Testis (tissue), 3 donors: ENCODE data around the gene TMEM107. TPM values are rescaled to one million over a fixed set of nuclear protein-coding genes. Genes with fewer than 3 reads are reported as not detected.
A peak's percentile ranks its signal among the peaks of the same experiment; 100 is the strongest.

Source experiments
- DNase-seq: peaks from one replicate; pipeline ENCODE4 v3.0.0-alpha.2; 2019
- H3K27ac ChIP-seq, 2 donors: fragments of 200-600 bp; sonication (generic); one replicate each; pipeline ENCODE4 v1.5.1; 2019
- H3K27me3 ChIP-seq: fragments of 200-600 bp; sonication (generic); one replicate; pipeline ENCODE4 v1.5.1; 2019
- H3K36me3 ChIP-seq: fragments of 200-600 bp; sonication (generic); one replicate; pipeline ENCODE4 v1.5.1; 2017; ENCODE audit warnings: low read depth; ENCODE audit errors: missing control alignments
- H3K4me1 ChIP-seq: fragments of 200-600 bp; sonication (generic); one replicate; pipeline ENCODE4 v1.5.1; 2019
- H3K4me3 ChIP-seq, 2 donors: fragments of 200-600 bp; sonication (generic); one replicate each; pipeline ENCODE4 v1.5.1; 2017 to 2019
- H3K9me3 ChIP-seq: fragments of 200-600 bp; sonication (generic); one replicate; pipeline ENCODE4 v1.5.1; 2017
- CTCF ChIP-seq, 3 experiments: fragments of 450-650 bp in 2 of 3; fragments of 200-600 bp in 1 of 3; sonication (generic) in 1 of 3; IDR thresholded peaks; one replicate each; pipeline ENCODE4 v1.5.1; 2016 to 2019; ENCODE audit warnings: antibody characterized with exemption in 3 of 3, mild to moderate bottlenecking in 2 of 3, moderate library complexity in 1 of 3
- POLR2A ChIP-seq: fragments of 450-650 bp; IDR thresholded peaks from one replicate; pipeline ENCODE4 v1.6.1; 2017; ENCODE audit warnings: antibody characterized with exemption, mild to moderate bottlenecking, moderate library complexity
- WGBS, 2 donors: methylation state at CpG; one replicate each; pipeline ENCODE4 v1.1.5; 2018; 5-methylcytosine and 5-hydroxymethylcytosine counted together
- intact Hi-C: fragments of 100-400 bp; cut with DNase I; formaldehyde crosslinking; loops from one replicate; pipeline ENCODE4 v1.15.1; 2023; ENCODE audit warnings: low total_unique reads
- polyA plus RNA-seq: library from polyadenylated mRNA; stranded (reverse); fragments of 350-450 nt; fragmentation: Illumina TruSeq; extraction: RNeasy Lipid Tissue Mini Kit (QIAGEN cat#74804); gene quantifications from one replicate; pipeline ENCODE4 v1.2.3, GENCODE V29; 2014; ENCODE audit warnings: low read depth, low replicate concordance; ENCODE audit not compliant: insufficient read depth
- total RNA-seq, 2 donors: library from RNA; depleted of rRNA; stranded (reverse); fragments of >200 nt; gene quantifications; one replicate each; pipeline ENCODE4 v1.2.3, GENCODE V29; 2016

Gene TMEM107
- total and polyA plus RNA-seq, 3 donors from 2014 or later, result 17.2 to 31.8 (median 23.2) TPM

GRCh38 chr17:8212312-8213180 lies 36.4 kb upstream of the TMEM107 start:
- H3K27me3 ChIP-seq, result no peaks in the 10 kb centered on the region
- H3K4me3 ChIP-seq, result no peak overlapping the region
- H3K36me3 ChIP-seq, result no peaks in the 10 kb centered on the region
- no peak overlapping the region for H3K27ac ChIP-seq
- peaks cover 3% of the 10 kb centered on the region for H3K4me1 ChIP-seq
- intact Hi-C loops, result no loop called here
- WGBS, 2 donors, result 76 to 80% methylated on average over 14 of the region's 14 CpGs
- no peaks in the 10 kb centered on the region for H3K9me3 ChIP-seq
- no peak for DNase-seq
- TF ChIP-seq CTCF (IDR thresholded peaks at IDR 0.05) (no peak), POLR2A (no peak)

- Histone ChIP-seq H3K4me1 (peaks cover 3% of the 10 kb centered on the region), H3K27ac (peak overlapping the region in 1 of 2 donors; percentile 84), H3K4me3 (peak overlapping the region; percentile 47 to 59), H3K36me3 (no peaks in the 10 kb centered on the region), H3K27me3 (no peaks in the 10 kb centered on the region), H3K9me3 (no peaks in the 10 kb centered on the region)
- no peak for TF ChIP-seq CTCF (IDR thresholded peaks at IDR 0.05)
- DNase-seq, result no peak
- WGBS, 2 donors, result 12 to 20% methylated on average over 22 of the region's 22 CpGs
- intact Hi-C loops, result no loop called here
These were observed 34.7 kb upstream of the TMEM107 start for GRCh38 chr17:8210761-8211458.

- Histone ChIP-seq H3K27ac (peak within 1 kb of the TSS in 1 of 2 donors; percentile 84), H3K4me1 (peaks cover 3% of the 10 kb centered on the region), H3K27me3 (no peaks in the 10 kb centered on the region), H3K4me3 (peak within 1 kb of the TSS; percentile 47 to 59), H3K36me3 (no peaks in the 10 kb centered on the region), H3K9me3 (no peaks in the 10 kb centered on the region)
- TF ChIP-seq POLR2A (no peak), CTCF (IDR thresholded peaks at IDR 0.05) (no peak)
- DNase-seq, result peak; percentile 99
- intact Hi-C loops, result no loop called here
- 2 to 4% methylated on average over 33 to 46 of the region's 46 CpGs for WGBS, 2 donors
These were observed 34.0 kb upstream of the TMEM107 start, which contains the start of gene AURKB for GRCh38 chr17:8209907-8210760. TSS of gene AURKB (minus strand) at chr17:8210575. CDS start at chr17:8210224, 351 bp downstream.

- H3K27me3 ChIP-seq, result no peaks in the 10 kb centered on the region
- no peaks in the 10 kb centered on the region for H3K9me3 ChIP-seq
- H3K27ac ChIP-seq, result no peak overlapping the region
- H3K4me1 ChIP-seq, result peaks cover 3% of the 10 kb centered on the region
- no peak for DNase-seq
- TF ChIP-seq CTCF (IDR thresholded peaks at IDR 0.05) (no peak), POLR2A (no peak)
- no peak overlapping the region for H3K4me3 ChIP-seq
- 88 to 90% methylated on average over 8 to 12 of the region's 12 CpGs for WGBS, 2 donors
- no peaks in the 10 kb centered on the region for H3K36me3 ChIP-seq
- intact Hi-C loops, result no loop called here
These were observed 30.4 kb upstream of the TMEM107 start for GRCh38 chr17:8206536-8206935.
